Adipocyte (in vitro differentiated cells): ENCODE results near the gene DGAT2.

Experiments used
- DNase-seq: peaks from one replicate; pipeline ENCODE4 v3.0.0-alpha.2; 2015; ENCODE audit warnings: low read depth
- H3K27me3 ChIP-seq: replicated peaks from 2 replicates; pipeline ENCODE4 v1.7.0; 2013; ENCODE audit warnings: mild to moderate bottlenecking, low read length, moderate library complexity; ENCODE audit not compliant: control insufficient read depth, insufficient read depth
- H3K36me3 ChIP-seq: 2 replicates; pipeline ENCODE4 v1.7.0; 2013; ENCODE audit warnings: low read length, mild to moderate bottlenecking, moderate library complexity; ENCODE audit not compliant: control insufficient read depth, insufficient read depth, severe bottlenecking
- H3K4me1 ChIP-seq: 2 replicates; pipeline ENCODE4 v1.7.0; 2013; ENCODE audit warnings: mild to moderate bottlenecking, low read length, moderate library complexity; ENCODE audit not compliant: control insufficient read depth, insufficient read depth
- H3K4me3 ChIP-seq: 2 replicates; pipeline ENCODE4 v1.7.0; 2013; ENCODE audit warnings: mild to moderate bottlenecking, low read length, moderate library complexity
- H3K9ac ChIP-seq: 2 replicates; pipeline ENCODE4 v1.7.0; 2013; ENCODE audit warnings: mild to moderate bottlenecking, low read length, moderate library complexity
- H3K9me3 ChIP-seq: 2 replicates; pipeline ENCODE4 v1.7.0; 2013; ENCODE audit warnings: mild to moderate bottlenecking, low read length, moderate library complexity; ENCODE audit not compliant: control insufficient read depth

The DGAT2 gene

GRCh38 chr11:75782540-75783263 lies 14.1 kb downstream of the DGAT2 start:
- no peak overlapping the region for H3K9ac ChIP-seq
- no peak overlapping the region for H3K4me3 ChIP-seq
- DNase-seq, result no peak
- peaks cover 98% of the 10 kb centered on the region for H3K36me3 ChIP-seq
- no peaks in the 10 kb centered on the region for H3K4me1 ChIP-seq
- no peaks in the 10 kb centered on the region for H3K9me3 ChIP-seq
- H3K27me3 ChIP-seq, result no peaks in the 10 kb centered on the region

- no peaks in the 10 kb centered on the region for H3K27me3 ChIP-seq
- H3K9me3 ChIP-seq, result no peaks in the 10 kb centered on the region
- peaks cover 99% of the 10 kb centered on the region for H3K36me3 ChIP-seq
- H3K4me1 ChIP-seq, result no peaks in the 10 kb centered on the region
- DNase-seq, result no peak
- H3K9ac ChIP-seq, result no peak overlapping the region
- H3K4me3 ChIP-seq, result no peak overlapping the region
Measured at GRCh38 chr11:75783416-75784084, 15.0 kb downstream of the DGAT2 start.

GRCh38 chr11:75784085-75784478 lies 15.5 kb downstream of the DGAT2 start:
- Histone ChIP-seq H3K9ac (no peak overlapping the region), H3K9me3 (no peaks in the 10 kb centered on the region), H3K4me1 (no peaks in the 10 kb centered on the region), H3K36me3 (peaks cover 100% of the 10 kb centered on the region), H3K27me3 (no peaks in the 10 kb centered on the region), H3K4me3 (no peak overlapping the region)
- no peak for DNase-seq

- H3K36me3 ChIP-seq, result peaks cover 100% of the 10 kb centered on the region
- H3K9ac ChIP-seq, result no peak overlapping the region
- no peaks in the 10 kb centered on the region for H3K9me3 ChIP-seq
Measured at GRCh38 chr11:75784506-75784905, 15.9 kb downstream of the DGAT2 start.

GRCh38 chr11:75785187-75785586 lies 16.6 kb downstream of the DGAT2 start:
- no peaks in the 10 kb centered on the region for H3K9me3 ChIP-seq

More at GRCh38 chr11:75784506-75784905, 15.9 kb downstream of the DGAT2 start:
- DNase-seq, result no peak
- H3K4me3 ChIP-seq, result no peak overlapping the region
- no peaks in the 10 kb centered on the region for H3K4me1 ChIP-seq
- H3K27me3 ChIP-seq, result no peaks in the 10 kb centered on the region

GRCh38 chr11:75786101-75786736 lies 17.6 kb downstream of the DGAT2 start:
- Histone ChIP-seq H3K27me3 (no peaks in the 10 kb centered on the region), H3K9me3 (no peaks in the 10 kb centered on the region), H3K4me1 (no peaks in the 10 kb centered on the region), H3K4me3 (no peak overlapping the region), H3K36me3 (peaks cover 99% of the 10 kb centered on the region), H3K9ac (no peak overlapping the region)
- no peak for DNase-seq

More at GRCh38 chr11:75785187-75785586, 16.6 kb downstream of the DGAT2 start:
- peaks cover 100% of the 10 kb centered on the region for H3K36me3 ChIP-seq
- no peak overlapping the region for H3K4me3 ChIP-seq
- no peaks in the 10 kb centered on the region for H3K4me1 ChIP-seq
- no peak overlapping the region for H3K9ac ChIP-seq
- no peaks in the 10 kb centered on the region for H3K27me3 ChIP-seq
- DNase-seq, result no peak

- DNase-seq, result no peak
- Histone ChIP-seq H3K4me3 (no peak overlapping the region), H3K9me3 (no peaks in the 10 kb centered on the region), H3K4me1 (peaks cover 11% of the 10 kb centered on the region), H3K9ac (no peak overlapping the region), H3K36me3 (peaks cover 99% of the 10 kb centered on the region), H3K27me3 (no peaks in the 10 kb centered on the region)
Measured at GRCh38 chr11:75789521-75789920, 20.9 kb downstream of the DGAT2 start.

- no peak for DNase-seq
- Histone ChIP-seq H3K9me3 (no peaks in the 10 kb centered on the region), H3K27me3 (no peaks in the 10 kb centered on the region), H3K4me1 (peaks cover 21% of the 10 kb centered on the region), H3K4me3 (no peak overlapping the region), H3K36me3 (peaks cover 94% of the 10 kb centered on the region), H3K9ac (no peak overlapping the region)
Measured at GRCh38 chr11:75790986-75791385, 22.4 kb downstream of the DGAT2 start.

- H3K9ac ChIP-seq, result no peak overlapping the region
- H3K4me3 ChIP-seq, result no peak overlapping the region
- peaks cover 94% of the 10 kb centered on the region for H3K36me3 ChIP-seq
- DNase-seq, result no peak
- H3K4me1 ChIP-seq, result peaks cover 27% of the 10 kb centered on the region
- H3K9me3 ChIP-seq, result no peaks in the 10 kb centered on the region
- no peaks in the 10 kb centered on the region for H3K27me3 ChIP-seq
Measured at GRCh38 chr11:75792127-75792731, 23.7 kb downstream of the DGAT2 start.

- peaks cover 94% of the 10 kb centered on the region for H3K36me3 ChIP-seq
- H3K27me3 ChIP-seq, result no peaks in the 10 kb centered on the region
- no peak overlapping the region for H3K9ac ChIP-seq
- H3K4me1 ChIP-seq, result peaks cover 35% of the 10 kb centered on the region
- H3K9me3 ChIP-seq, result no peaks in the 10 kb centered on the region
- no peak for DNase-seq
- H3K4me3 ChIP-seq, result no peak overlapping the region
Measured at GRCh38 chr11:75792997-75793800, 24.6 kb downstream of the DGAT2 start.
